Lower lobe of right lung (tissue), 2 donors: Measurements from ENCODE around the gene GLCE. TPM values are rescaled to one million over a fixed set of nuclear protein-coding genes. Genes with fewer than 3 reads are reported as not detected.
"Not testable (repeated sequence)": the region's sequence is repeated elsewhere in the genome, so short reads cannot be mapped to it uniquely, and the experiment has no call there.

Experiments
- ATAC-seq, 2 donors: fragments of 200-7000 bp; cut with Tn5 transposase; one replicate each; pipeline ENCODE4 v1.9.1; 2020 to 2022; ENCODE audit warnings: mild to moderate bottlenecking in 2 of 2, moderate library complexity in 2 of 2
- DNase-seq: peaks from one replicate; pipeline ENCODE4 v3.0.0-alpha.2; 2020
- H3K27ac ChIP-seq: fragments of 200-600 bp; one replicate; pipeline ENCODE4 v1.8.0; 2022
- H3K27me3 ChIP-seq: fragments of 200-600 bp; one replicate; pipeline ENCODE4 v1.8.0; 2022; ENCODE audit warnings: low read depth
- H3K36me3 ChIP-seq: fragments of 200-600 bp; one replicate; pipeline ENCODE4 v1.8.0; 2022; ENCODE audit warnings: mild to moderate bottlenecking
- H3K4me1 ChIP-seq: fragments of 200-600 bp; one replicate; pipeline ENCODE4 v1.8.0; 2022
- H3K4me3 ChIP-seq: fragments of 200-600 bp; one replicate; pipeline ENCODE4 v1.8.0; 2022; ENCODE audit warnings: mild to moderate bottlenecking
- H3K9me3 ChIP-seq: fragments of 200-600 bp; one replicate; pipeline ENCODE4 v1.8.0; 2022
- intact Hi-C: fragments of 100-400 bp; cut with DNase I; formaldehyde crosslinking; loops from one replicate; pipeline ENCODE4 v1.11.0; 2022
- total RNA-seq: library from RNA; stranded (reverse); fragmentation: NEBNext Ultra II Directional; extraction: Animal tissue kit (Norgen Biotek cat#: 25700); gene quantifications from one replicate; pipeline ENCODE4 v1.2.1, GENCODE V29; 2021
- TF ChIP-seq, protein P1 (sequence below): fragments of 200-600 bp; IDR thresholded peaks from one replicate; pipeline ENCODE4 v1.8.0; 2022; ENCODE audit warnings: antibody characterized with exemption, mild to moderate bottlenecking
- donor health status: DM: no; HTN: yes; CAD: no; lungs with severe emphysema.

GLCE gene
- total RNA-seq, 1 donor from 2014 or later = 19.0 TPM

DNA sequence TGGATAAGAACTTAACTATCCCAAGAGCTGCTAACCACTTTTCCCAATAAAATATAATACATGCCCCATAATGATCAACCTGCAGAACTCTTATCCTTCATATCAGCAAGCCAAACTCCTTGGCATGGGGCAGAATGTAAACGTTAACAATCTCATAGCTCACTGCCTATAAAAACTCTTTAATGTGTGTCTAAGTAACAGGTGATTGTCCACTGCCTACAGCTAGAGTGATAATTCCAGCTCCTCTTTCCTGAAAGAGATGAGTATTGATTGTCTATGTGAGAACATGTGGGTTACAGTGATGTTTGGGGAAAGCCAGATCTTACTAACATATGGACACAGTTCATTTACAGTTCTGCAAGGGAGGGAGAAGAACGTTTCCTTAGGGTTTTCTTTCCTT, 11.3 kb upstream of the GLCE start:
- Histone ChIP-seq H3K4me1 (no peaks in the 10 kb centered on the region), H3K27me3 (no peaks in the 10 kb centered on the region), H3K9me3 (no peaks in the 10 kb centered on the region), H3K27ac (no peak overlapping the region), H3K4me3 (no peak overlapping the region), H3K36me3 (no peaks in the 10 kb centered on the region)
- ATAC-seq (no peak), DNase-seq (no peak)
- TF ChIP-seq, protein P1, sequence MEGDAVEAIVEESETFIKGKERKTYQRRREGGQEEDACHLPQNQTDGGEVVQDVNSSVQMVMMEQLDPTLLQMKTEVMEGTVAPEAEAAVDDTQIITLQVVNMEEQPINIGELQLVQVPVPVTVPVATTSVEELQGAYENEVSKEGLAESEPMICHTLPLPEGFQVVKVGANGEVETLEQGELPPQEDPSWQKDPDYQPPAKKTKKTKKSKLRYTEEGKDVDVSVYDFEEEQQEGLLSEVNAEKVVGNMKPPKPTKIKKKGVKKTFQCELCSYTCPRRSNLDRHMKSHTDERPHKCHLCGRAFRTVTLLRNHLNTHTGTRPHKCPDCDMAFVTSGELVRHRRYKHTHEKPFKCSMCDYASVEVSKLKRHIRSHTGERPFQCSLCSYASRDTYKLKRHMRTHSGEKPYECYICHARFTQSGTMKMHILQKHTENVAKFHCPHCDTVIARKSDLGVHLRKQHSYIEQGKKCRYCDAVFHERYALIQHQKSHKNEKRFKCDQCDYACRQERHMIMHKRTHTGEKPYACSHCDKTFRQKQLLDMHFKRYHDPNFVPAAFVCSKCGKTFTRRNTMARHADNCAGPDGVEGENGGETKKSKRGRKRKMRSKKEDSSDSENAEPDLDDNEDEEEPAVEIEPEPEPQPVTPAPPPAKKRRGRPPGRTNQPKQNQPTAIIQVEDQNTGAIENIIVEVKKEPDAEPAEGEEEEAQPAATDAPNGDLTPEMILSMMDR = no peak
- intact Hi-C loops = no loop called here

DNA sequence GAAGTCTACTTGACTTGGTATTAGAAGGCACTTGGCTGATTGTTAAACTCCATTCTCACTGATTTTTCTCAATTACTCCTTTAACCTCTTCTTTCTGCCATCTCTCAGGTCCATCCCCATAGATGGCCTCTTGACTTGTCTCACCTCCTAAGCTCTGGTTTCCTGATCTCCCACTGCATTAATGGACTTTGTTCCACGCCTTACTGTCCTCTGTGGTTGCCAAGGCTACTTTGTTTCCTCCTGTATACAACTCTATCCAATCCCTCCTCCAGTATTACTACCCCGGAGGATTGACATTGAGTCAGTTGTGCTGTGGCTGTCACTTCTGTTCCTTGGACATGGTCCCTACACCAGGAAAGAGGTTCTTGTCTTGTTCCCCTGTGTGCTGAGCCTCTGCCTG, 10.6 kb upstream of the GLCE start:
- H3K4me3 ChIP-seq = no peak overlapping the region
- H3K4me1 ChIP-seq = no peaks in the 10 kb centered on the region
- intact Hi-C loops = no loop called here
- H3K9me3 ChIP-seq = no peaks in the 10 kb centered on the region
- H3K27me3 ChIP-seq = no peaks in the 10 kb centered on the region
- DNase-seq = no peak
- ATAC-seq = no peak
- H3K36me3 ChIP-seq = no peaks in the 10 kb centered on the region
- no peak overlapping the region for H3K27ac ChIP-seq
- TF ChIP-seq, protein P1 = no peak

DNA sequence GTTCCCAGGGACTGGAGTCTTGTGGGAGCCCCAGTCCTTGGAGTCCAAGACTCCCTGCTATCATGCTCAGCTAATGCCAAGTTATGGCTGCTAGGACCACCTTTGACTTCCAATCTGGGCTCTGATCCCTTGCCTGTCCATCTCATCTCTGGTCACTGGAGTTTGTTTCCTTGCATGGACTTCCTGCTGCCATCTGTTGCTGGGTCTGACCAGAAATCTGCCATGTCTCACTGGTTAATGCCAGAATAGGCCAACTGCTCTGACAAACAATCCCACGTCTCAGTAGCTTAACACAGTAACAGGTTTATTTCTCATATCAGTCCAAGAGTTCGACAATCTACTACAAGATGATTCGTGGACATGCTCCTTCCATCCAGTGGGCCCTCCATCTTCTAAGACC, 10.1 kb upstream of the GLCE start:
- H3K27me3 ChIP-seq = no peaks in the 10 kb centered on the region
- no peak for ATAC-seq

GRCh38 chr15:69150841-69151240, 9.6 kb upstream of the GLCE start:
- no peaks in the 10 kb centered on the region for H3K4me1 ChIP-seq
- ATAC-seq = no peak
- no peaks in the 10 kb centered on the region for H3K27me3 ChIP-seq
- no peaks in the 10 kb centered on the region for H3K9me3 ChIP-seq
- H3K27ac ChIP-seq = no peak overlapping the region
- intact Hi-C loops = no loop called here
- TF ChIP-seq, protein P1 = no peak
- no peak overlapping the region for H3K4me3 ChIP-seq
- no peak for DNase-seq
- no peaks in the 10 kb centered on the region for H3K36me3 ChIP-seq

More for the DNA sequence above, 10.1 kb upstream of the GLCE start:
- TF ChIP-seq, protein P1 = no peak
- no peak for DNase-seq
- H3K4me3 ChIP-seq = no peak overlapping the region
- H3K4me1 ChIP-seq = no peaks in the 10 kb centered on the region
- no peaks in the 10 kb centered on the region for H3K36me3 ChIP-seq
- H3K27ac ChIP-seq = no peak overlapping the region
- intact Hi-C loops = no loop called here
- H3K9me3 ChIP-seq = no peaks in the 10 kb centered on the region

DNA sequence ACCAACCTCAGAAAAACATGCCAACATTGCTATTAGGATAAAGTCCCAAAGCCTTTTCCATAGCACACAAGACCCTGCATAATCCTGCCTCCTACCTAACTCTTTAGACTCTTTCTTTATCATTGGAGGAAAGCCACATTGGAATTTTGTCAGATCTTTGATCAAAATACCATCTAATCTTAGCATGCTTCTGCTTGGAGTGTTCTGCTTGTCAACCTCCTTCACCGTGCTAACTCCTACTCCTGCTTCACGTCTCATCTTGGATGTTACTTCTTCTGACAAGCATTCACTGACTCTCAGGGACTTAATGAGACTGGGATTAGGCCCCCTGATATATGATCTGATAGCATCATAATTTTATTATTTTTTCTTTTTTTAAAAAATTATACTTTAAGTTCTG, 7.4 kb upstream of the GLCE start:
- TF ChIP-seq, protein P1 = no peak
- no peaks in the 10 kb centered on the region for H3K4me1 ChIP-seq
- ATAC-seq (no peak), DNase-seq (no peak)
- H3K27me3 ChIP-seq = no peaks in the 10 kb centered on the region
- no peaks in the 10 kb centered on the region for H3K36me3 ChIP-seq
- no peaks in the 10 kb centered on the region for H3K9me3 ChIP-seq
- H3K27ac ChIP-seq = no peak overlapping the region
- no peak overlapping the region for H3K4me3 ChIP-seq
- intact Hi-C loops = no loop called here

GRCh38 chr15:69153587-69153986, 6.8 kb upstream of the GLCE start:
- H3K27me3 ChIP-seq, H3K9me3 ChIP-seq, H3K27ac ChIP-seq, DNase-seq, H3K4me1 ChIP-seq, H3K4me3 ChIP-seq, H3K36me3 ChIP-seq, intact Hi-C loops, ATAC-seq: not testable (repeated sequence)
